Astrocyte of the cerebellum (primary cell): ENCODE results near the gene SLC35G1.

Experiments used
- DNase-seq: peaks from one replicate; pipeline ENCODE4 v3.0.0-alpha.2; 2011; ENCODE audit warnings: low read depth
- H3K4me3 ChIP-seq: 2 replicates; pipeline ENCODE4 v1.5.1; 2011; ENCODE audit warnings: mild to moderate bottlenecking, low read depth, low read length, moderate library complexity
- CTCF ChIP-seq: IDR thresholded peaks from 2 replicates; pipeline ENCODE4 v1.5.1; 2012; ENCODE audit warnings: low read length, low read depth, moderate library complexity, mild to moderate bottlenecking; ENCODE audit errors: missing control alignments
- in situ Hi-C: cut with HindIII; loops from 2 replicates; pipeline ENCODE4 v1.10.0; 2017; ENCODE audit warnings: low sequenced_read_pairs

The SLC35G1 gene

GRCh38 chr10:93893646-93894515, at the start of gene SLC35G1:
Gene SLC35G1 (plus strand): TSS chr10:93893978. CDS start chr10:93894034, 56 bp downstream.
- no peak for TF ChIP-seq CTCF
- H3K4me3 ChIP-seq = peak within 1 kb of the TSS; percentile 75
- DNase-seq = no peak
- in situ Hi-C loops = no loop called here

GRCh38 chr10:93844979-93845626, 48.7 kb upstream of the SLC35G1 start:
- in situ Hi-C loops = no loop called here
- TF ChIP-seq CTCF = no peak
- H3K4me3 ChIP-seq = no peak overlapping the region
- no peak for DNase-seq

- in situ Hi-C loops = no loop called here
Measured at GRCh38 chr10:93849593-93849992, 44.2 kb upstream of the SLC35G1 start.

GRCh38 chr10:93850031-93851015, 43.5 kb upstream of the SLC35G1 start:
- no peak for DNase-seq
- in situ Hi-C loops = no loop called here
- TF ChIP-seq CTCF = no peak
- no peak overlapping the region for H3K4me3 ChIP-seq

More at GRCh38 chr10:93849593-93849992, 44.2 kb upstream of the SLC35G1 start:
- no peak for TF ChIP-seq CTCF
- DNase-seq = no peak
- no peak overlapping the region for H3K4me3 ChIP-seq

- no peak overlapping the region for H3K4me3 ChIP-seq
- in situ Hi-C loops = no loop called here
- no peak for TF ChIP-seq CTCF
- no peak for DNase-seq
Measured at GRCh38 chr10:93851169-93851568, 42.6 kb upstream of the SLC35G1 start.
